HG03521 (cell line): ENCODE measurements around the gene WWP2.

Source experiments
- ATAC-seq: cut with Tn5 transposase; IDR thresholded peaks from one replicate; pipeline ENCODE4 v1.9.1; 2021; ENCODE audit warnings: mild to moderate bottlenecking, moderate library complexity; ENCODE audit not compliant: unreplicated experiment

The WWP2 gene

DNA sequence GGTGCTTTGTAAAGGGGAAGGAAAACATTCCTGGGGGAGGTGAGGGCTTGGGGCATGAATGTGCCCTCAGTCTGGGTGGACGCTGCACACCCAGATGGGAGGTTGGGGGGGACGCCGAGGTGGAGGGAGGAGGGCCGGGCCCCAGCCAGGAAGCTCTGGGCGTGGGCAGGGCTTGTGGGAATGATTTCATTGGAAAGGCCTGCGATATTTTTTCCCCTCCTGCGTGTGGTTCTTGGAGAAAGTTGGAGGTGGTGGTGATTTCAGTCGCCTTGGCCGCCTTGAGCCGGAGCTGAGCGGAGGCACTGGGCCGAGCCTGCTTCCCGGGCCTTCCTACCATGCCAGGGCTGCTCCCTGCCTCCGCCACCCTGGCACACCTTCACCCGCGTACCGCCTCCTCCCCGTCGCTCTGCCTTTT lies 162.7 kb downstream of the WWP2 start:
- no peak for ATAC-seq

DNA sequence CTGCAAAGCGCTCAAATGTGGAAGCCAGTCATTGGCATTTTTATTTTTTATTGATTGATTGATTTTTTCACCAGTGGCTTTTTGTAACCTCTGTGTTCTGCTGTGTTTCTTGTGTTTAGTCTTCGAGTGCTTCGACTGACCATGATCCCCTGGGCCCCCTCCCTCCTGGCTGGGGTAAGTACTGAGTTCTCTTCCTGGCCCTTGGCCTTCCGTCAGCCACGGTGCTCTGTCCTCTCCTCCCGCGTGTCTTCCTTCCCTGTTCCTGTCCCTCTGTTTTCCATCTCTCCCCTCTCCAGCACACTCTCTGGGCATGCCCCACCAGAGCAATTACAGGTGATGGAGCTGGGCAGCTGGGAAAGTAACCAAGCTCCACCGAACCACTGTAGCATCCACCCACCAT lies 163.2 kb downstream of the WWP2 start:
- ATAC-seq, result no peak

GRCh38 chr16:69926241-69926640 lies 164.1 kb downstream of the WWP2 start:
- ATAC-seq, result no peak

DNA sequence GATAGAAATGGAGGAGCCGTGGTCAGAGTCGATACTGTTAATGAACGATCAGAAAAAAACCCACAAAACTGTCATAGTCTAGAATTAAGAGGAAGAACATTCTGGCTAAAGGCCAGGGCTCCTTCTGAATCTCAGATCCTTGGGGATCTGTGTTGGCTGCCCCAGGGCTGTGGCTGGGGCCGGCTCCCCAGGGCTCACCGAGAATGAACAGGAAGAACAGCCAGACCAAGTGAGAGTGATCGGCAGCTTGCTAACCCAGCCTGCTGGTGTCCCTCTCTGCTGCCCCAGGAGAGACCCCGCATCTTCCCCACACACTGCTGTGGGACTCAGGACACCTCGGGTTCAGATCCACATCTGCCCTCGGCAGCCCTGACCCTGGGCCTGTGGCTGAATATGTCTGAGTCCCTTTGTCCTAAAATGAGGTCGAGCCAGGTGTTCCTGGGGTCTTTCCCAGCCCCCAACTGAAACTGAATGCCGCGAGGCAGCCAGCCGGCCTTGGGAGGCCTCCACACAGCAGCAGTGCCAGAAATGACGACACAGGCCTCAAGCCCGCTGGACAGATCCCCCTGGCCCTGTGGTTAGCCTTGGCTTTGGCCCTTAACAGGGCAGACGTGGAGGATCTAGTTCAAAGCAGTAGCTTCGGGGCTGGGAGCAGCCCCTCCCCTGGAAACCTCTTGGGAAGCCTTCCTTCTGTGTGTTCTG lies 165.1 kb downstream of the WWP2 start:
- ATAC-seq, result no peak

DNA sequence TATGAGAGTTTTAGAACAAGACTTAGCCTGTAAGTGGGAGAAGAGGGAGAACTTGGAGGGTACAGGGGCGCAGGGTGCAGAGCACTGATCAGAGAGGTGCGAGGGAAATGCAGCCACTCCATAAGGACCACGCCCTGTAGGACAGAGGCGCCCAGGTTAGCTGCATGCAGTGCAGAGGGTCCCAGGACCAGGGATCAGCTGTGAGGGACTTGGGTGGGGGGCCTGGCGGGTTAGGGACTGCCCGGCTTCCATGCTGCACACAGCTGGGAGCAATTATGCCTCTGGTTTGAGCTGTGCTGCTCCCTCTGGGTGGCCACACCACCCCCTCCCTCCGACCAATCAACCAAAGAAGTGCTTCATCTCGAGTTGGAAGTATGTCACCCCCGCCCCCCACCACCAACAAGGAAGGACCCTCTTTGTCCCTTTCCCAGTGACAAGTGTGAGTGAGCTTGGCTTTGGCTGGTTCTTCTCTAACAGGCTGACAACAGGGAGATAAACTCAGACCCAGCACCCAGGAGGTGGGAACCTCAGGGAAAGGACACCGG lies 166.8 kb downstream of the WWP2 start:
- no peak for ATAC-seq

DNA sequence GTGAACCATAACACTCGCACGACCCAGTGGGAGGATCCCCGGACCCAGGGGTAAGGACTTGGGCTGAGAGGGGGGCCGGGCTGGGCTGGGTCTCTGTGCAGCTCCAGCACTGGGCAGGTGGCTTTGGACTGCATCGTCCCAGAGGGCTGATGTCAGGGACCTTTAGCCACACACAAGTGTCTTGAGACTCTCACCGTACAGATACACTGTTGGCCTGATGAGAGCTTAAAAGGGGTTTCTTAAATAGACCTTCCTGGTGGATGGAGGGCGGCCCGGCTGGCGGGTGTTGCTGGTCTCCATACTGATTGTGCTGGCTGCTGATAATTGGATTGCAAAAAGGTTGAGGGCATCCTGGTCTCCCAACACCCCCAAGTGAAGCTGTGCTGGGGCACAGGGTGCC lies 167.3 kb downstream of the WWP2 start:
- ATAC-seq, result no peak

GRCh38 chr16:69930117-69930776 lies 168.1 kb downstream of the WWP2 start:
- ATAC-seq, result no peak

GRCh38 chr16:69931631-69932030 lies 169.5 kb downstream of the WWP2 start:
- no peak for ATAC-seq

- ATAC-seq, result no peak
Observed at GRCh38 chr16:69932228-69932627, 170.1 kb downstream of the WWP2 start.

DNA sequence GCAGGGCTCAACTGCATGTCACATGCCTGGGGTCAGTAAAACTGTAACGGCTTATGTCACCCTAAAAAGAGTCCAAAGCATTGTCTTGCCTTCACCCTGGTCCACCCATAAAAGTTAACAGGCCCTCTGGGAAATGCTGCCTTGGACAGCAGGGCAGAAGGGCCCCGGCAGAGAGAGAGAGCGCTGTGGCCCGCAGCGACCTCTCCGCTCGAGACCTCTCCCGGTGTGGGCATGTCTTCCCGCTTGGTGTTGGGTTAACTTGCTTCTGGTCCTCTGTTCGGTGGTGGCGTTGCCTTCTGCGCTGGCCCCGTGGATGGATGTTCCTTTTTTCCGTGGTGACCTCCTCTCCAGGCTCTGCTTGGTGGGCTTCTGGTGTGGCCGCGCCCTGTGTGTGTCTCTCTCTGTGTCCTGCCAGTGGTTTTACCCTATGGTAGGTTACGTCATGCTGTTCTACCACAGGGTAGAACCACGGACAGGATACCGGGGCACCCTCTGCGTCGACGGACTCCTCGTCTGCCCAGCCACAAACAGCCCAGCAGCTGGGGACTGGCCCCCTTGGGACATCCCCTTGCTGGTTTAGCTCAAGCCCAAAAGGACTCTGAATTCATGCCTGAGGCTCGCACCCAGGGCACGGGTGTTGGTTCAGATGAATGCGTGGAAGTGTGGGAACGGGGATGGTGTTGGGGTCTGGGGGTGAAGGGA lies 170.7 kb downstream of the WWP2 start:
- no peak for ATAC-seq

DNA sequence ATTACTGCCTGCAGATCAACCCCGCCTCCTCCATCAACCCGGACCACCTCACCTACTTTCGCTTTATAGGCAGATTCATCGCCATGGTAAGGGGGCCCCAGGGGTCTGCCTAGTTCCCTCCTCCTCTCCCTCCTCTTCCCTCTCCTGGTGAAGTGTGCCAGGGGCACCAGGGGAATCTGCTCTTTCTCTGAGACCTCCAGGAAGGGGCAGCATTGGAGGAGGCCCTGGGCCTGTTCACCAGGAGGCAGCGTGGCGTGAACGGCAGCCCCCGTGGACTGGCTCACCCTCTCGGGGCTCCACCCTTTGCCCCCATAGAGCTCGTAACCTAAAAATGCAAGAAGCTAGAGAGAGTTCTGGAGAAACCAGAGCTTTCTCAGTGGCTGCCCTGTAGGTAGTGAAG lies 171.9 kb downstream of the WWP2 start:
- no peak for ATAC-seq

DNA sequence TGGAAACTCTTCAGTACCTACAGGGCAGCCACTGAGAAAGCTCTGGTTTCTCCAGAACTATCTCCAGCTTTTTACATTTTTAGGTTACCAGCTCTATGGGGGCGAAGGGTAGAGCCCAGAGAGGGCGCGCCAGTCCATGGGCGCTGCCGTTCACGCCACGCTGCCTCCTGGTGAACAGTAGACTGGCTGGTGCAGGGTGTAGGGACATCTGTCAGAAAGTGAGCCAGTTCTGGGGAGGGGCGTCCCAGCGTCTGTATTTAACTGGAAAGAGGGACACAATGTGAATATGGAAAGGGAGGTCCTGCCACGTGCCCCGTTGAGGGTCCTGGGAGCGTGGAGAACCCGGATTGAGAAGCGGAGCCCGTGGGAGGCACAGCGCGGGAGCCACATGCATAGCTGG lies 172.6 kb downstream of the WWP2 start:
- ATAC-seq, result no peak

DNA sequence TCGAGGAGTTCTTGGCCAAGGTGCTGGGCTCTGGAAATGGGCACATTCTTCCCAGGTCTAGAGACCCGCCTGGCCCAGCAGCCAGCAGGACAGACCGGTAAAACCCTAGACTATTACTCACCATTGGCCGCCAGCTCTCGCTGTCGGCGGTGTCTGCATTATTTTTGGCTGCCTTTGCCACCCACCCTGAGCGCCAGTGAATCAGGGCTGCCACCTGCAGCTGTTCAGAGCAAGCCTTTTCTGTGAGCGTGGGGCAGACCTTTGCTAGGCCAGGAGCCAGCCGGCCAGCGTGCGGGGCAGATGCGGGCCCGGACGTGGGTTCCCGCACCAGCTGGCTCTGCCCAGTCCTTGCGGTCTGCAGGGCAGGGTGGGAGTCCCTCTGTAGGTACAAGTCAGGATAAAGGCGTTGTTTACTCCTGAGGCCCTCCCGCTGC lies 173.2 kb downstream of the WWP2 start:
- ATAC-seq, result no peak

DNA sequence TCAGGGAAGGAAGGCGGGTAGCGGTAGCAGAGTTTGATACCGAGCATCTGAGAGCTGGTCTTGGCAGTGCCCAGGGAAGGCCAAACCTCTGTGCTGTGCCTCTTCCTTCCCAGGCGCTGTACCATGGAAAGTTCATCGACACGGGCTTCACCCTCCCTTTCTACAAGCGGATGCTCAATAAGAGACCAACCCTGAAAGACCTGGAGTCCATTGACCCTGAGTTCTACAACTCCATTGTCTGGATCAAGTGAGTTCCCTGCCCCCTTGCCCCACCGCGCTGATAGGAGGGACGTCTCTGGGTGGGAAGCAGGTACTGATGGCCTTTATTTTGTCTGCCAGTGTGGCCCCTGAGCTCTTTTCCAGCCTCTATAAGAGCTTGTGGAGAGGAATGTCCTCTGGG lies 173.6 kb downstream of the WWP2 start:
- ATAC-seq, result no peak

- no peak for ATAC-seq
Observed at GRCh38 chr16:69936252-69936651, 174.1 kb downstream of the WWP2 start.

DNA sequence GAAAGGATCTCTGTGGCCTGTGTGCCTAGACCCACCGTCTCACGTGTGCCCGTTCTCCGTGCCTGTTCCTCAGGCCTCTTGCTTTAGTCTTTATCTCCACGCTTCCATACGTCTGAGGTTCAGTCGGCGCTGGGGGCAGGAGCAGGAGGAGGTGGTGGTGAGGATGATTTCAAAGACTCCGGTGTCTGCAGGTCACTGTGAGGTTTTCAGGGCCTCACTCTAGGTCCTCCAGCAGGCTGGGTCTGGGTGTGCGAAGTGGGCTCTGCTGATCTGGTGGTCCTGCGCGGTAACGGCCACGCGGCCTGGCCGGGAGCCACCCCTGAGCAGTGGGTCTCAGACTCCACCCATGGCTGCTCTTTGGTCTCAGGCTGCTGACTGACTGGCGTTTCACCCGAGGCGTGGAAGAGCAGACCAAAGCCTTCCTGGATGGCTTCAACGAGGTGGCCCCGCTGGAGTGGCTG lies 174.6 kb downstream of the WWP2 start:
- ATAC-seq, result no peak

GRCh38 chr16:69937465-69937951 lies 175.4 kb downstream of the WWP2 start:
- no peak for ATAC-seq

- ATAC-seq, result no peak
Observed at GRCh38 chr16:69938981-69939820, 177.1 kb downstream of the WWP2 start.

DNA sequence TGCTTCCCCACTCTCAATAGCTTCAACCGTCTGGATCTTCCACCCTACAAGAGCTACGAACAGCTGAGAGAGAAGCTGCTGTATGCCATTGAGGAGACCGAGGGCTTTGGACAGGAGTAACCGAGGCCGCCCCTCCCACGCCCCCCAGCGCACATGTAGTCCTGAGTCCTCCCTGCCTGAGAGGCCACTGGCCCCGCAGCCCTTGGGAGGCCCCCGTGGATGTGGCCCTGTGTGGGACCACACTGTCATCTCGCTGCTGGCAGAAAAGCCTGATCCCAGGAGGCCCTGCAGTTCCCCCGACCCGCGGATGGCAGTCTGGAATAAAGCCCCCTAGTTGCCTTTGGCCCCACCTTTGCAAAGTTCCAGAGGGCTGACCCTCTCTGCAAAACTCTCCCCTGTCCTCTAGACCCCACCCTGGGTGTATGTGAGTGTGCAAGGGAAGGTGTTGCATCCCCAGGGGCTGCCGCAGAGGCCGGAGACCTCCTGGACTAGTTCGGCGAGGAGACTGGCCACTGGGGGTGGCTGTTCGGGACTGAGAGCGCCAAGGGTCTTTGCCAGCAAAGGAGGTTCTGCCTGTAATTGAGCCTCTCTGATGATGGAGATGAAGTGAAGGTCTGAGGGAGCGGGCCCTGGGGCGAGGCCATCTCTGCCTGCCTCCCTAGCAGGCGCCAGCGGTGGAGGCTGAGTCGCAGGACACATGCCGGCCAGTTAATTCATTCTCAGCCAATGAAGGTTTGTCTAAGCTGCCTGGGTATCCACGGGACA lies 177.9 kb downstream of the WWP2 start:
- no peak for ATAC-seq

- no peak for ATAC-seq
Observed at GRCh38 chr16:69940676-69941075, 178.5 kb downstream of the WWP2 start.
